ENCODE measurements around the gene CEACAM3.
A peak's percentile ranks its signal among the peaks of the same experiment; 100 is the strongest.
"Not testable (repeated sequence)": the region's sequence is repeated elsewhere in the genome, so short reads cannot be mapped to it uniquely, and the experiment has no call there.

Gene CEACAM3

GRCh38 chr19:41787055-41787454 lies 9.3 kb upstream of the CEACAM3 start:
- no peak for TF ChIP-seq MAX (IDR thresholded peaks at IDR 0.05; ENCODE audit: low read depth, low read length)
- TF ChIP-seq POLR2A (IDR thresholded peaks at IDR 0.05; ENCODE audit: extremely low read depth, insufficient read length): no peak
- TF ChIP-seq CTCF (IDR thresholded peaks at IDR 0.05; ENCODE audit: low read depth, low read length): no peak
- no peak for TF ChIP-seq MYC (IDR thresholded peaks at IDR 0.05; ENCODE audit: low read depth, low read length)
- DNase-seq (ENCODE audit: low read depth): no peak
- no peak overlapping the region for H3K4me3 ChIP-seq (ENCODE audit: low read depth, low read length)

- not testable (repeated sequence) for DNase-seq (ENCODE audit: low read depth)
These were observed 7.9 kb upstream of the CEACAM3 start for GRCh38 chr19:41788518-41788917.

GRCh38 chr19:41789053-41789452 lies 7.3 kb upstream of the CEACAM3 start:
- not testable (repeated sequence) for DNase-seq (ENCODE audit: low read depth); H3K4me3 ChIP-seq (ENCODE audit: low read depth, low read length)

More at GRCh38 chr19:41788518-41788917, 7.9 kb upstream of the CEACAM3 start:
- not testable (repeated sequence) for H3K4me3 ChIP-seq (ENCODE audit: low read depth, low read length)

GRCh38 chr19:41792513-41793413 lies 3.6 kb upstream of the CEACAM3 start:
- H3K4me3 ChIP-seq (ENCODE audit: low read depth, low read length): no peak overlapping the region
- DNase-seq (ENCODE audit: low read depth): peak; percentile 56
- TF ChIP-seq CTCF (IDR thresholded peaks at IDR 0.05; ENCODE audit: low read depth, low read length): peak; percentile 62
- TF ChIP-seq MYC (IDR thresholded peaks at IDR 0.05; ENCODE audit: low read depth, low read length): no peak

GRCh38 chr19:41793414-41793727 lies 3.0 kb upstream of the CEACAM3 start:
- no peak overlapping the region for H3K4me3 ChIP-seq (ENCODE audit: low read depth, low read length)
- DNase-seq (ENCODE audit: low read depth): no peak
- no peak for TF ChIP-seq MYC (IDR thresholded peaks at IDR 0.05; ENCODE audit: low read depth, low read length)
- TF ChIP-seq POLR2A (IDR thresholded peaks at IDR 0.05; ENCODE audit: extremely low read depth, insufficient read length): no peak
- no peak for TF ChIP-seq CTCF (IDR thresholded peaks at IDR 0.05; ENCODE audit: low read depth, low read length)
- TF ChIP-seq MAX (IDR thresholded peaks at IDR 0.05; ENCODE audit: low read depth, low read length): no peak

GRCh38 chr19:41795031-41795461 lies 1.3 kb upstream of the CEACAM3 start:
- H3K4me3 ChIP-seq (ENCODE audit: low read depth, low read length): no peak overlapping the region
- TF ChIP-seq MYC (IDR thresholded peaks at IDR 0.05; ENCODE audit: low read depth, low read length) (no peak), CTCF (IDR thresholded peaks at IDR 0.05; ENCODE audit: low read depth, low read length) (peak; percentile 58)
- DNase-seq (ENCODE audit: low read depth): peak; percentile 45

GRCh38 chr19:41796901-41797300 lies 514 bp downstream of the CEACAM3 start:
- peak; percentile 8 for DNase-seq (ENCODE audit: low read depth)
- TF ChIP-seq POLR2A (IDR thresholded peaks at IDR 0.05; ENCODE audit: extremely low read depth, insufficient read length) (no peak), MYC (IDR thresholded peaks at IDR 0.05; ENCODE audit: low read depth, low read length) (no peak), CTCF (IDR thresholded peaks at IDR 0.05; ENCODE audit: low read depth, low read length) (no peak), MAX (IDR thresholded peaks at IDR 0.05; ENCODE audit: low read depth, low read length) (no peak)
- no peak overlapping the region for H3K4me3 ChIP-seq (ENCODE audit: low read depth, low read length)
